GM18498 (cell line): ENCODE data around the gene LPIN2.

Experiments
- ATAC-seq: cut with Tn5 transposase; IDR thresholded peaks from one replicate; pipeline ENCODE4 v1.9.1; 2021; ENCODE audit warnings: mild to moderate bottlenecking, moderate library complexity; ENCODE audit not compliant: unreplicated experiment

LPIN2 gene

DNA sequence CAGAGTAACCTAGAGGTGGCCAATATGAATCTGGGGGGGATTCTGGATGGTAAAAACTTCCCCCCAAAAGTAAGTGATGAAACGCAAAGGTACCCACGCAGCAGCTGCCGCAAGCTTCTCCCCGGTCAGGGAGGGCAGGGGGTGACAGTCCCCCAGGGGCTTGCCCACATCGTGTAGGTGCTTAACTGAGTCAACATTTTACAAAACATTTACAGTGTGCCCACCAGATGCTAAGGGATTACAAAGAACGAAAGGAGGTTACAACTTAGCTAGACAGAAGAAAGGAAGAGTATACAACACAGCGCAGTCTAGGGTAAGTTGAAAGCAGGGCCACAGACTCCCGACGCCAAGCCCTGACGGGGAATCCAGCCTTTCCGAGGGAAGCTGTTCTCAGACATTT is 45.6 kb downstream of the LPIN2 start:
- no peak for ATAC-seq

DNA sequence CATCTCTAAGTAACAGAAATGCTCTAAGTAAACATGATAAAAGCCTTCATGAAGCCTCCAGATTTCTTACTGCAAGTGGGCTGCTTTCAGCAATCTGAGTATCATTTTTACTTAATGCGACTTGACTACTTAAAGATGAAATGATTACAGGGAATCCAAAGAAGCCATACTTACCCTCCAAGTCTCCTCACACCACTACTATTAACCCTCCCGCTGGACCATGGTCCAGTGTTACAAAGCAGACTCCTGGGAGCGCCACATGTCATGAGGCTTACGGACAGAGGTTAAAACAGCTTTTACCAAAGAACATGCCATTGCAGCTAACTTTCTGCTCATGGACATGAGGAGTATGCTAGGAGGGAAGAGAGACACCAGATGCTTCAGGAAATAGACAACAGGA is 46.4 kb downstream of the LPIN2 start:
- ATAC-seq, result no peak

DNA sequence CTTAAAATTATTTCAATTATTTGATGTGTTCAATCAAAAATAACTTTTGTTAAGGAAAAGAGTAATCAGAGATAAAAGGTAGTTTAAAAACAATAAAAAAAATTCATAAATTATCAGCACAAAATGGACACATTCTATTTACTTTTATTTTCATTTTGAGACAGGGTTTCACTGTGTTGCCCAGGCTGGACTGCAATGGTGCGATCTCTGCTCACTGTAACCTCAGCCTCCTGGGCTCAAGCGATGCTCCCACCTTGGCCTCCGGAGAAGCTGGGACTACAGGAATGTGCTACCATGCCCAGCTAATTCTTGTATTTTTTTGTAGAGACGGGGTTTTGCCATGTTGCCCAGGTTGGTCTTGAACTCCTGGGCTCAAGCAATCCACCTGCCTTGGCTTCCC is 47.1 kb downstream of the LPIN2 start:
- ATAC-seq, result no peak

DNA sequence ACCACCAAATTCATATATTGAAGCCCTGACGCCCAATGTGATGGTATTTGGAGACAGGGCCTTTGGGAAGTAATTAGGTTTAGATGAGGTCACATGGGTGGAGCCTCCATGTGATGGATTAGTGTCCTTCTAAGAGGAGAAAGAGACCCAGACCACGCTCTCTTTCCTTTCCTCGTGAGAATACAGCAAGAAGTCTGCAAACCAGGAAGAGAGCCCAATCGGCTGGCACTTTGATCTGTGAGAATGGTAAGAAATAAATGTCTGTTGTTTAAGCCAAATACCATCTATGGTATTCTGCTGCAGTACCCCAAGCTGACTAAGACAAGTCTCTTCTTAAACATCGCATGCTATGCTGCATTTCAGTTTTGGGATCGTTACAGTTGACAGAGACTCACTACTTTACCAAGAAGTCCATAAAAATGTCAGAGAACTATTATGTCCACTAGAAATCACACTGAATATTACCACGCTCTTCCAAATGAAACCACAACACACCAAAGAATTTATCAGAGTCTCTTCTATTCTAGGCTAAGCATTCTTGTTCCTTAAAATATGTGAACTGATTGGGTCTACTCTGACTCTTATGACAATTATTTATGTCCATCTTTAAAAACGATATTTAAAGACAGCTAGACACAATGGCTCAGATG is 48.5 kb downstream of the LPIN2 start:
- ATAC-seq, result no peak
